Fibroblast of lung (primary cell): ENCODE data around the gene BSND. TPM values are rescaled to one million over a fixed set of nuclear protein-coding genes. Genes with fewer than 3 reads are reported as not detected.

Experiments used
- DNase-seq, 2 donors: peaks; one replicate each; pipeline versions ENCODE4 v3.0.0 to v3.0.0-alpha.2; 2010; ENCODE audit warnings: low read depth in 2 of 2
- H2AFZ ChIP-seq: 2 replicates; pipeline ENCODE4 v1.5.1; 2012; ENCODE audit warnings: low read length, control low read depth, inconsistent platforms
- H3K27ac ChIP-seq: 2 replicates; pipeline ENCODE4 v1.5.1; 2011; ENCODE audit warnings: low read length, control low read depth; ENCODE audit not compliant: insufficient read depth
- H3K27me3 ChIP-seq: 2 replicates; pipeline ENCODE4 v1.5.1; 2011; ENCODE audit warnings: mild to moderate bottlenecking, low read length; ENCODE audit not compliant: control insufficient read depth, insufficient read depth
- H3K36me3 ChIP-seq: 2 replicates; pipeline ENCODE4 v1.5.1; 2011; ENCODE audit warnings: low read length; ENCODE audit not compliant: control insufficient read depth, insufficient read depth
- H3K4me1 ChIP-seq: 2 replicates; pipeline ENCODE4 v1.5.1; 2011; ENCODE audit warnings: low read length; ENCODE audit not compliant: control insufficient read depth, insufficient read depth; ENCODE audit errors: extremely low read depth
- H3K4me2 ChIP-seq: 2 replicates; pipeline ENCODE4 v1.5.1; 2011; ENCODE audit warnings: low read length, control low read depth; ENCODE audit not compliant: insufficient read depth; ENCODE audit errors: extremely low read depth
- H3K4me3 ChIP-seq, 4 experiments: fragments of 200-600 bp in 1 of 4; sonication (generic) in 1 of 4; replicated peaks in 1 of 4; 2 replicates each; pipeline ENCODE4 v1.5.1; 2011 to 2016; ENCODE audit warnings: low read length in 4 of 4, low read depth in 3 of 4, mild to moderate bottlenecking in 3 of 4, control low read depth in 2 of 4, inconsistent platforms in 1 of 4, mixed read lengths in 1 of 4; ENCODE audit not compliant: insufficient read depth in 1 of 4; ENCODE audit errors: control extremely low read depth in 1 of 4
- H3K79me2 ChIP-seq: 2 replicates; pipeline ENCODE4 v1.5.1; 2012; ENCODE audit warnings: mild to moderate bottlenecking, low read length, inconsistent platforms; ENCODE audit not compliant: control insufficient read depth, insufficient read depth
- H3K9ac ChIP-seq: 2 replicates; pipeline ENCODE4 v1.5.1; 2011; ENCODE audit warnings: mild to moderate bottlenecking, low read length, control low read depth; ENCODE audit not compliant: insufficient read depth
- H3K9me3 ChIP-seq: 2 replicates; pipeline ENCODE4 v1.5.1; 2012; ENCODE audit warnings: low read depth, low read length; ENCODE audit not compliant: control insufficient read depth, insufficient read depth
- H4K20me1 ChIP-seq: 2 replicates; pipeline ENCODE4 v1.5.1; 2011; ENCODE audit warnings: low read length; ENCODE audit not compliant: control insufficient read depth, insufficient read depth; ENCODE audit errors: extremely low read depth
- EZH2 ChIP-seq: IDR thresholded peaks from 2 replicates; pipeline ENCODE4 v1.5.1; 2012; ENCODE audit warnings: low read length, control low read depth, mild to moderate bottlenecking; ENCODE audit errors: missing control alignments
- polyA plus RNA-seq, 2 donors: library from polyadenylated mRNA; depleted of rRNA in 1 of 2; stranded (reverse) in 1 of 2; unstranded in 1 of 2; fragments of >200 nt; gene quantifications; 2 replicates each; pipeline ENCODE4 v1.2.1, GENCODE V29; 2011 to 2012; ENCODE audit warnings: missing spikeins in 1 of 2
- total RNA-seq: library from RNA; depleted of rRNA; stranded (reverse); fragments of >200 nt; gene quantifications from 2 replicates; pipeline ENCODE4 v1.2.1, GENCODE V29; 2014
- TF ChIP-seq, protein P1 (sequence below), 2 donors: IDR thresholded peaks in 1 of 2; conservative IDR thresholded peaks in 1 of 2; 1 replicate in 1 of 2; 2 replicates in 1 of 2; pipeline ENCODE4 v1.5.1; 2011 to 2012; ENCODE audit warnings: low read length in 2 of 2, control low read depth in 1 of 2, inconsistent platforms in 1 of 2, low read depth in 1 of 2, mild to moderate bottlenecking in 1 of 2

Gene BSND
- total and polyA plus RNA-seq, 2 donors (not counting 1 experiment from before 2014, with no cell fraction given): not detected

DNA sequence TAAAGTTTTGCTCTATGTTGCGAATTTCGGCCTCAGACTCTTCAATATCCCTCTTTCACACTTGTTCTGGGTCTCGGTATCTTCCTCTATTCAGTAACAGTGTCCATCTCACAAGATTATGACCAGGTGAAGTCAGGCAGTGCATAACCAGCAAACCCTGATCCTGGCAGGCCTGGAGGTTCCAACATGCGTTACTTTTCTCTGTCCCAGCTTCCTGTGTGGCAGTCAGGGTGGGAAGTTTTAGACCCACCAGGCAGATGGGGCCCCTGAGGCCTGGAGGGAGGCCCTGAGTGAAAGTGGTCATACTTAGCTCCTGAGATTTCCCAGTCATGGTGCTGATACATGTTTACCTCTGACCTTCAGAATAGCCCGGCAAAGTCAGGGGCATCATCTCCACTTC, 13.2 kb upstream of the BSND start:
- Histone ChIP-seq H3K4me3 (no peak overlapping the region), H4K20me1 (no peaks in the 10 kb centered on the region), H3K9me3 (no peaks in the 10 kb centered on the region), H3K36me3 (no peaks in the 10 kb centered on the region), H3K9ac (no peak overlapping the region), H3K4me2 (no peak overlapping the region), H3K79me2 (no peaks in the 10 kb centered on the region), H3K27me3 (peaks cover 17% of the 10 kb centered on the region), H2AFZ (no peak overlapping the region), H3K4me1 (no peaks in the 10 kb centered on the region), H3K27ac (no peak overlapping the region)
- DNase-seq: no peak
- TF ChIP-seq, protein P1, sequence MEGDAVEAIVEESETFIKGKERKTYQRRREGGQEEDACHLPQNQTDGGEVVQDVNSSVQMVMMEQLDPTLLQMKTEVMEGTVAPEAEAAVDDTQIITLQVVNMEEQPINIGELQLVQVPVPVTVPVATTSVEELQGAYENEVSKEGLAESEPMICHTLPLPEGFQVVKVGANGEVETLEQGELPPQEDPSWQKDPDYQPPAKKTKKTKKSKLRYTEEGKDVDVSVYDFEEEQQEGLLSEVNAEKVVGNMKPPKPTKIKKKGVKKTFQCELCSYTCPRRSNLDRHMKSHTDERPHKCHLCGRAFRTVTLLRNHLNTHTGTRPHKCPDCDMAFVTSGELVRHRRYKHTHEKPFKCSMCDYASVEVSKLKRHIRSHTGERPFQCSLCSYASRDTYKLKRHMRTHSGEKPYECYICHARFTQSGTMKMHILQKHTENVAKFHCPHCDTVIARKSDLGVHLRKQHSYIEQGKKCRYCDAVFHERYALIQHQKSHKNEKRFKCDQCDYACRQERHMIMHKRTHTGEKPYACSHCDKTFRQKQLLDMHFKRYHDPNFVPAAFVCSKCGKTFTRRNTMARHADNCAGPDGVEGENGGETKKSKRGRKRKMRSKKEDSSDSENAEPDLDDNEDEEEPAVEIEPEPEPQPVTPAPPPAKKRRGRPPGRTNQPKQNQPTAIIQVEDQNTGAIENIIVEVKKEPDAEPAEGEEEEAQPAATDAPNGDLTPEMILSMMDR (conservative IDR thresholded peaks at IDR 0.05 in 1 of 2, IDR thresholded peaks at IDR 0.05 in 1 of 2; ENCODE audit: low read depth in 1 of 2, low read length in 2 of 2): no peak
- TF ChIP-seq EZH2: no peak

DNA sequence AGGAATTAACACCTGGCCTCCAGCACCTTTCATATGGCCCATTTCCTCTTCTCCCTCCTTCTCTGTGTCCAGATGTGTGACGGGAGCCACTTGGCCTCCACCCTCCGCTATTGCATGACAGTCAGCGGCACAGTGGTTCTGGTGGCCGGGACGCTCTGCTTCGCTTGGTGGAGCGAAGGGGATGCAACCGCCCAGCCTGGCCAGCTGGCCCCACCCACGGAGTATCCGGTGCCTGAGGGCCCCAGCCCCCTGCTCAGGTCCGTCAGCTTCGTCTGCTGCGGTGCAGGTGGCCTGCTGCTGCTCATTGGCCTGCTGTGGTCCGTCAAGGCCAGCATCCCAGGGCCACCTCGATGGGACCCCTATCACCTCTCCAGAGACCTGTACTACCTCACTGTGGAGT, 12.7 kb upstream of the BSND start:
- no peak overlapping the region for H3K4me2 ChIP-seq
- TF ChIP-seq EZH2: no peak
- TF ChIP-seq, protein P1 (conservative IDR thresholded peaks at IDR 0.05 in 1 of 2, IDR thresholded peaks at IDR 0.05 in 1 of 2; ENCODE audit: low read depth in 1 of 2, low read length in 2 of 2): no peak
- H3K9ac ChIP-seq: no peak overlapping the region
- no peaks in the 10 kb centered on the region for H3K4me1 ChIP-seq
- H3K27ac ChIP-seq: no peak overlapping the region
- no peaks in the 10 kb centered on the region for H3K79me2 ChIP-seq
- H3K27me3 ChIP-seq: peaks cover 13% of the 10 kb centered on the region
- H2AFZ ChIP-seq: no peak overlapping the region
- no peaks in the 10 kb centered on the region for H3K9me3 ChIP-seq
- no peaks in the 10 kb centered on the region for H4K20me1 ChIP-seq
- no peak for DNase-seq
- no peak overlapping the region for H3K4me3 ChIP-seq
- no peaks in the 10 kb centered on the region for H3K36me3 ChIP-seq

DNA sequence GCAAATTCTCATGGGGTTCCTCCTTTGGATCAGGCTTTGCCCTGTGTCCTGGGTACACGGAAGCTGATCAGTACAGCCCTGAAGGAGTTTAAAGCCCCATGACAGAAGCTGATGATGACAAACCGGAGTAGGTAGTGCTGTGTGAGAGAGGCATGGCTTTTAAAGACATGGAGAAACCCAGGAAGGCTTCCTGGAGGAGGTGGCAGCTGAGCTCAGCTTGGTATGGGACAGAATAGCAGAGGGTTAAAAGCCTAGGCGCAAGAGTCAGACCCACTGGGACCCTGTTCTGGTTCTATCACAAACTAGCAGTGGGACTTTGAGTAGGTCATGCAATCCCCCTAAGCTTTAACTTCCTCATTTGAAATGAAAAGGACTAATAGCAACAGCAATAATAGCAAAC, 12.2 kb upstream of the BSND start:
- Histone ChIP-seq H3K9me3 (no peaks in the 10 kb centered on the region), H2AFZ (no peak overlapping the region), H3K4me2 (no peak overlapping the region), H3K9ac (no peak overlapping the region), H3K4me1 (no peaks in the 10 kb centered on the region), H3K27me3 (peaks cover 13% of the 10 kb centered on the region), H3K4me3 (no peak overlapping the region), H3K79me2 (no peaks in the 10 kb centered on the region), H4K20me1 (no peaks in the 10 kb centered on the region), H3K36me3 (no peaks in the 10 kb centered on the region), H3K27ac (no peak overlapping the region)
- TF ChIP-seq, protein P1 (conservative IDR thresholded peaks at IDR 0.05 in 1 of 2, IDR thresholded peaks at IDR 0.05 in 1 of 2; ENCODE audit: low read depth in 1 of 2, low read length in 2 of 2): no peak
- no peak for TF ChIP-seq EZH2
- DNase-seq: no peak
